ENCODE results near the gene UST.

The UST gene

GRCh38 chr6:149046822-149047246 lies 300.0 kb downstream of the UST start:
- no peak for DNase-seq

GRCh38 chr6:149049230-149049629 lies 302.4 kb downstream of the UST start:
- DNase-seq = no peak

- DNase-seq = no peak
Observed at GRCh38 chr6:149050160-149050559, 303.3 kb downstream of the UST start.

- DNase-seq = no peak
Observed at GRCh38 chr6:149052350-149053106, 305.7 kb downstream of the UST start.

- no peak for DNase-seq
Observed at GRCh38 chr6:149053848-149054558, 307.2 kb downstream of the UST start.

GRCh38 chr6:149054559-149055194 lies 307.8 kb downstream of the UST start:
- no peak for DNase-seq

GRCh38 chr6:149055195-149055899 lies 308.5 kb downstream of the UST start:
- DNase-seq = no peak

GRCh38 chr6:149056777-149057463 lies 310.1 kb downstream of the UST start:
- no peak for DNase-seq

- no peak for DNase-seq
Observed at GRCh38 chr6:149057464-149057840, 310.6 kb downstream of the UST start.

GRCh38 chr6:149059557-149059956 lies 312.7 kb downstream of the UST start:
- no peak for DNase-seq

GRCh38 chr6:149060300-149060984 lies 313.6 kb downstream of the UST start:
- peak; percentile 45 for DNase-seq

GRCh38 chr6:149060985-149061760 lies 314.3 kb downstream of the UST start:
- DNase-seq = no peak

GRCh38 chr6:149061930-149062329 lies 315.1 kb downstream of the UST start:
- no peak for DNase-seq

GRCh38 chr6:149062653-149063348 lies 316.0 kb downstream of the UST start:
- no peak for DNase-seq

GRCh38 chr6:149063468-149063867 lies 316.6 kb downstream of the UST start:
- DNase-seq = no peak

GRCh38 chr6:149064001-149064659 lies 317.3 kb downstream of the UST start:
- DNase-seq = no peak

GRCh38 chr6:149064660-149065015 lies 317.8 kb downstream of the UST start:
- DNase-seq = no peak

- DNase-seq = no peak
Observed at GRCh38 chr6:149065121-149065520, 318.3 kb downstream of the UST start.

GRCh38 chr6:149065658-149066556 lies 319.1 kb downstream of the UST start:
- no peak for DNase-seq
